ENCODE results near the gene SSH2.
"Not testable (repeated sequence)": the region's sequence is repeated elsewhere in the genome, so short reads cannot be mapped to it uniquely, and the experiment has no call there.

Gene SSH2

GRCh38 chr17:29905879-29906167, 24.2 kb downstream of the SSH2 start:
- Histone ChIP-seq H3K9ac (ENCODE audit: low read length) (no peak overlapping the region), H4K20me1 (ENCODE audit: insufficient read depth, low read length) (no peaks in the 10 kb centered on the region), H3K9me3 (ENCODE audit: insufficient read depth, low read length) (0 out of 2 replicates have a peak, but pooled peaks cover 5% of the 10 kb centered on the region), H3K4me3 (ENCODE audit: low read length) (no peak overlapping the region), H3K27ac (ENCODE audit: low read length) (no peak overlapping the region), H3K79me2 (ENCODE audit: low read length) (peaks cover 13% of the 10 kb centered on the region), H3K27me3 (ENCODE audit: low read depth, low read length) (no peaks in the 10 kb centered on the region), H3K36me3 (replicated peaks; ENCODE audit: low read depth, low read length) (peaks cover 5% of the 10 kb centered on the region), H3K4me1 (ENCODE audit: low read length) (peaks cover 4% of the 10 kb centered on the region; the same call in 1 of the 2 replicates), H3K4me2 (ENCODE audit: low read length) (no peak overlapping the region), H2AFZ (ENCODE audit: low read depth, low read length) (no peak overlapping the region)
- TF ChIP-seq EZH2phosphoT487 (IDR thresholded peaks at IDR 0.05; ENCODE audit: low read depth) = no peak

GRCh38 chr17:29905086-29905878, 24.7 kb downstream of the SSH2 start:
- peaks cover 4% of the 10 kb centered on the region; the same call in 1 of the 2 replicates for H3K4me1 ChIP-seq (ENCODE audit: low read length)
- no peaks in the 10 kb centered on the region for H3K27me3 ChIP-seq (ENCODE audit: low read depth, low read length)
- H3K79me2 ChIP-seq (ENCODE audit: low read length) = peaks cover 13% of the 10 kb centered on the region
- H3K9me3 ChIP-seq (ENCODE audit: insufficient read depth, low read length) = 0 out of 2 replicates have a peak, but pooled peaks cover 5% of the 10 kb centered on the region
- H3K4me2 ChIP-seq (ENCODE audit: low read length) = no peak overlapping the region
- H4K20me1 ChIP-seq (ENCODE audit: insufficient read depth, low read length) = no peaks in the 10 kb centered on the region
- peaks cover 5% of the 10 kb centered on the region for H3K36me3 ChIP-seq (replicated peaks; ENCODE audit: low read depth, low read length)
- no peak overlapping the region for H2AFZ ChIP-seq (ENCODE audit: low read depth, low read length)
- H3K27ac ChIP-seq (ENCODE audit: low read length) = no peak overlapping the region
- no peak overlapping the region for H3K4me3 ChIP-seq (ENCODE audit: low read length)
- no peak overlapping the region for H3K9ac ChIP-seq (ENCODE audit: low read length)
- TF ChIP-seq CTCF (IDR thresholded peaks at IDR 0.05; ENCODE audit: low read depth, low read length) (no peak), EZH2phosphoT487 (IDR thresholded peaks at IDR 0.05; ENCODE audit: low read depth) (no peak)

GRCh38 chr17:29903471-29903870, 26.6 kb downstream of the SSH2 start:
- Histone ChIP-seq H3K4me3 (ENCODE audit: low read length) (no peak overlapping the region), H4K20me1 (ENCODE audit: insufficient read depth, low read length) (no peaks in the 10 kb centered on the region), H3K9me3 (ENCODE audit: insufficient read depth, low read length) (0 out of 2 replicates have a peak, but pooled peaks cover 5% of the 10 kb centered on the region), H3K79me2 (ENCODE audit: low read length) (peaks cover 13% of the 10 kb centered on the region), H3K36me3 (replicated peaks; ENCODE audit: low read depth, low read length) (peaks cover 5% of the 10 kb centered on the region), H2AFZ (ENCODE audit: low read depth, low read length) (no peak overlapping the region), H3K4me2 (ENCODE audit: low read length) (no peak overlapping the region), H3K27me3 (ENCODE audit: low read depth, low read length) (no peaks in the 10 kb centered on the region), H3K9ac (ENCODE audit: low read length) (no peak overlapping the region), H3K27ac (ENCODE audit: low read length) (no peak overlapping the region), H3K4me1 (ENCODE audit: low read length) (peaks cover 4% of the 10 kb centered on the region; the same call in 1 of the 2 replicates)
- TF ChIP-seq CTCF (IDR thresholded peaks at IDR 0.05; ENCODE audit: low read depth, low read length) (no peak), EZH2phosphoT487 (IDR thresholded peaks at IDR 0.05; ENCODE audit: low read depth) (no peak)

- not testable (repeated sequence) for H3K27me3 ChIP-seq (ENCODE audit: low read depth, low read length); H3K4me1 ChIP-seq (ENCODE audit: low read length); H3K4me2 ChIP-seq (ENCODE audit: low read length); H4K20me1 ChIP-seq (ENCODE audit: insufficient read depth, low read length); H3K4me3 ChIP-seq (ENCODE audit: low read length); H2AFZ ChIP-seq (ENCODE audit: low read depth, low read length); H3K79me2 ChIP-seq (ENCODE audit: low read length); H3K27ac ChIP-seq (ENCODE audit: low read length); H3K36me3 ChIP-seq (replicated peaks; ENCODE audit: low read depth, low read length); H3K9me3 ChIP-seq (ENCODE audit: insufficient read depth, low read length); H3K9ac ChIP-seq (ENCODE audit: low read length)
Observed at GRCh38 chr17:29897136-29897535, 32.9 kb downstream of the SSH2 start.

GRCh38 chr17:29892201-29892600, 37.8 kb downstream of the SSH2 start:
- Histone ChIP-seq H4K20me1 (ENCODE audit: insufficient read depth, low read length) (peaks cover 3% of the 10 kb centered on the region; the same call in 1 of the 2 replicates), H3K4me1 (ENCODE audit: low read length) (no peaks in the 10 kb centered on the region), H3K4me3 (ENCODE audit: low read length) (no peak overlapping the region), H3K36me3 (replicated peaks; ENCODE audit: low read depth, low read length) (no peaks in the 10 kb centered on the region), H3K79me2 (ENCODE audit: low read length) (peaks cover 11% of the 10 kb centered on the region; the same call in 1 of the 2 replicates), H3K9ac (ENCODE audit: low read length) (no peak overlapping the region), H3K4me2 (ENCODE audit: low read length) (no peak overlapping the region), H3K9me3 (ENCODE audit: insufficient read depth, low read length) (no peaks in the 10 kb centered on the region), H3K27ac (ENCODE audit: low read length) (no peak overlapping the region), H2AFZ (ENCODE audit: low read depth, low read length) (no peak overlapping the region), H3K27me3 (ENCODE audit: low read depth, low read length) (no peaks in the 10 kb centered on the region)
- TF ChIP-seq CTCF (IDR thresholded peaks at IDR 0.05; ENCODE audit: low read depth, low read length) = no peak
- no peak for TF ChIP-seq EZH2phosphoT487 (IDR thresholded peaks at IDR 0.05; ENCODE audit: low read depth)

Data from OCI-LY3 (cell line).